Inflammatory macrophage (primary cell): Measurements from ENCODE around the gene ADAM12.

Experiments used
- DNase-seq, 2 donors: peaks; one replicate each; pipeline ENCODE4 v3.0.0-alpha.2; 2020 to 2022

Gene ADAM12

GRCh38 chr10:126109893-126110292 lies 278.4 kb downstream of the ADAM12 start:
- no peak for DNase-seq

- DNase-seq: peak in 1 of 2 donors; percentile 43
These were observed 279.6 kb downstream of the ADAM12 start for GRCh38 chr10:126108693-126109092.

DNA sequence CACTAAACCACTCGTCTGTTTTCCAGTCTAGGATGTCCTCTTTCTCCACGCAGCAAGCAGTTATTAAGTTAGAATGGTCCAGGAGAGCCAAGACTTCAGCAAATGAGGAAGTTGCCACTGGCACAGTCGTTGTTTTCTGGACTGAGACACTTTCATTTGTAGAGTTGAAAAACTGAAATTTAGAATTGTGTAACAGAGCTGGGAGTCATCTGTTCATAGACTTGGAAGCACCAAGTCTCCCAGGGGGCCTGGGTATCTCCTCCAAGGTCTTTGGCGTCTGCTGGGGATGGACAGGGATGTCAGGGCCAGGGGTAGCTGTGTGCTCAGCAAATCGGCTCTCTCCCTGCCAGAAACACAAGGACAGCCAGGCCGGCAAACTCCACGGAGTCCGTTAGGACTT lies 283.5 kb downstream of the ADAM12 start:
- peak; percentile 57 to 79 for DNase-seq

DNA sequence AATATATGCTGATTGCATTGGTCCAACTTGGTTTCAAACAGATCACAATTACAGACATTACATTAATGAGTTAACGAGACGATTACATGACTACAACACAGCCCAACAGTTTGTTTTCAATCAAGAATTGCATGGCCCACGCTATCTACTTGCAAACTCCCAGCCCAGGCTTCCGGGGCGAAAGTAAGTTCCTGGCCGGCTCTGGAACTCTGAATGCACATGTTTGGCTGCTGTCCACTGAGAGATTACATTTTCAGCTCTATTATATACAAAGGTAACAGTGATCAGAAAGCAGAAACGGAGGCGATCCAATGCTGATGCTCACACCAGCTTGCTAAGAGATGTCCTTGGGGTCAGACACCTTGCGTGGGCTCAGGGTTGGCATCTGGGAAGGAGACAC lies 285.6 kb downstream of the ADAM12 start:
- DNase-seq: no peak

DNA sequence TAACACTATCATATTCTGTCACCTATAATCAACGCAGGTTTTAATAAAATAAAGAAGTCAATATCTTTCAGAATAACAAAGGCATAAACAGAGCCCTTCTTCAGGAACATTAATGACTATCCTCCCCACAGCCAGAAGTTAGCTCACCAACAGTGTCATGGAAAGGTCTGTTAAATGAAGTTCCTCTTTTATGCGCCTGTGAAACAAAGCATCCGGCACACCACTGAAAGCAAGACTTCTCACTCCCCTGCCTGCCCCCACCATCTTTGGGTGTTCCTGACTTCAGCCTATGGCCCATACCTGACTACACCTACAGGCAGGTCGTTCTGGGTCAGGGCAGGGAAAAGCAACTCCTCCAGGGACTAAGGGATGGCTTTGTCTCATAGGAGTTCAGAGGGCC lies 286.5 kb downstream of the ADAM12 start:
- DNase-seq: peak; percentile 71

DNA sequence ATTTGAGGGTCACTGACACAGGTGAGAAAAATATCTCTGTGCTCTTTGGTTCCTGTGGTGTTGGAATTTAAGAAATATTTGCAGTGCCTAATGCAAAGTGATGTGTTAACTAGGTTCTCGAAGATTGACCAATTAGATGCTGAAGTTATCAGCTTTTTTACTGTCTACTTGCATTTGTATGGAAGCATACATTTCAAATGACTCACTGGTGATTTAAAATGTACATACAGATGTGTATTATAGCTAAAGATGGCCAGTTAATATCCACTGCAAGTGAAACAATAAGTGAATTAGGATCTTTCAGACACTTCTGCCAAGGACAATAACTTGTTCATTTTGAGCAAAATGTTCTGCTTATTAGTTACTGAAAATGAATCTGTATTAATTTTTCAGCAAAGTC lies 287.0 kb downstream of the ADAM12 start:
- DNase-seq: no peak

GRCh38 chr10:126099366-126099765 lies 288.9 kb downstream of the ADAM12 start:
- DNase-seq: no peak

DNA sequence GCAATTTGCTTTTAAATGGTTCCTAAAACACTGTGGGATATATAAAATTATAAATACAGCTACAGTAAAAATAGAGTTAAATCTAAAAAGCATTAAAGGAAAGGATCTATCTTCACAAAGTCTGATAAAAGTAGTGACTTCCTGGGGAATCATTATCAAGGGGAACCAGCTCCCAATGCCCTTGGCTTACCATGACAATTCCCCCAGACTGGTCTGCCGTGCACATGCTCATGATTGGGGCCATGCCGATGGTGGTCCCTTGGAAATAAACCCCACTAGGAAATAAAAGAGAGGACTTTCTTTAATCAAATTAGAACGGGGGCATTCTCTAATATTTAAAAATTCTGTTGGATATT lies 290.1 kb downstream of the ADAM12 start:
- no peak for DNase-seq

DNA sequence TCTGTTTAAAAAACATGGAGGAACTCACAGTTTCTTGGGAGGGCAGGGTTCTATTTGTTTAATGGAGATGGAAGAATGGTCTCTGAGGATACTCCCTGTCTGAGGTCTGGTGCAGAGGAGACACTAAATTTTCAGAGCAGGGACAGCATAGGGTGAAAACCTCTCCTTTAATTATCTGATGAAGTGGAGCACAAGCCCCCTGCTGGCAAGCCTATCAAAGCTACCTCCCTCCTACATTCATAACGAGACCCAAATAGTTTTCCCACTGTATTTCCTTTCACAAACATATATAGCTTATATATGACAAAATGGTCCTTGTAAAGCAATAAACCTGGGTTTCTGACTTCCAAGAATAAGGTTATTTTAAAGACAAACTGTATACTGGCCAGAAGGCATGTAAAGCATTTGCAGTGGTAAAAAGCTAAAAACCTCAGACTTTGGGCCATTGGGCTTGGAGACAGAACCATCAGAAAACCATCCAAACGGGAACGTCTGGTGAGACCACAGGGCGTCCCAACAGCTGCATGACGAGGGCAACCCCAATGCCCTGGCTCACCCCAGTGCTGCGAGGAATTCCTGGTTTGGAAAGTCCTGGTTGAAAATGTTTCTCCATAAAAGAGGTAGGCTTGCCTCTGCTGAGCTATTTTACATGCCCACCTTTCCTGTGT lies 290.6 kb downstream of the ADAM12 start:
- no peak for DNase-seq

DNA sequence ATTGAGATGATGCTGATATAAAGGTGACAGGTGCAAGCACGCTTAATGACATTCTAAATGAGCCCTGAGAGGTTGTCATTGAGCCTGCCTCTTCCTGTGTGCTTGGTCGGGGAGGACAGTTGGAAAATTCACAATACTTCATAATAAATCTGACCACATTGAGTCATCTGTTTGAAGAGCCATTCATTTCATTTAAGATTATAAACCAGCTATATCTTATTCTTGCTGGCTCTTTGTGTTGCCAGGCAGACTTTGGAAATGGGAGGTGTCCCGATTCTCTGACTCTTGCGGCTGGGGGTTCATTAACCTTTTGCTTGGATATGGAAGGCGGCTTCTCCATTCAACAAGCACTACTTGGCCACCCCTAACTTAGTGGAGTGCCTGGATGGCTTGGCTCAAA lies 293.7 kb downstream of the ADAM12 start:
- no peak for DNase-seq

DNA sequence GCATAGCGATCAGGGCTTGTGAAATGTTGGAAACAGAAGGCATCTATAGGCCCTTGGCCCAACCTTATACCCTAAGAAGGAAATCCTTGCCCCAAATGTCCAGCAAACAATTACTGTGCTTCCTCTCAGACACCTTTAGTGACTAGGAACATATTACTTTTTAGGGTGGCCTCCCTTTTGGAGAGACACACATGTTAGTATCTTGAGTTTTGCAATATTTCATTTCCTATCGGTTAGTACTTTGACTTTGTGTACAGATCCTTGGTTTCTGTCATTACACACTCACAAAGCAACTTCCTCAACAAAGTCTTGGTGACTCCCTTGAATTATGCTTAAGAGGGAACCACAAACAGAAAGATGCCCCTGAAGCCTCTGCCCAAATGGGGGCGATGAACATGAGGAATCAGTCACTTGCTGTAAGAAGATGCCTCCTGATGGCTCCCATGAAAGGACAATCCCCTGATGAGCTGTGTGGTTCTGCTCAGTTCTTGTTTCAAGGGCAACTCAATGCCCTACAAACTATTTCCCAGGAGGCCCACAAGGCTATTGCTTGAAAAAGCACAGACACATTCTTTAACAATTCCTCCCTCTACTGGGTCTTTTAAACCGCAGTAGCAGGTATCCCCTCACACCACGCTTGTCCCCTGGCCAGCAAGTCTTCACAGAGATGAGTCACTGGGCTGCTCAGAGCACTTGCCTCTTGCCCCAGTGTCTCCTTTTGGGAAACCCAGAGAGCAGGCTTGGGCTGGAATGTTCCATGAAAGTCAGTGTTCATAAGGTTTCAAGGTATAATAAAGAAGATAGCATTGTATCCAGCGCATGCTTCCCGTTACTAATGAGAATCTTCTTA lies 295.7 kb downstream of the ADAM12 start:
- peak; percentile 64 to 68 for DNase-seq

GRCh38 chr10:126090911-126091728 lies 297.2 kb downstream of the ADAM12 start:
- DNase-seq: no peak

GRCh38 chr10:126090443-126090842 lies 297.8 kb downstream of the ADAM12 start:
- no peak for DNase-seq

GRCh38 chr10:126087796-126088505 lies 300.3 kb downstream of the ADAM12 start:
- peak in 1 of 2 donors; percentile 27 for DNase-seq

DNA sequence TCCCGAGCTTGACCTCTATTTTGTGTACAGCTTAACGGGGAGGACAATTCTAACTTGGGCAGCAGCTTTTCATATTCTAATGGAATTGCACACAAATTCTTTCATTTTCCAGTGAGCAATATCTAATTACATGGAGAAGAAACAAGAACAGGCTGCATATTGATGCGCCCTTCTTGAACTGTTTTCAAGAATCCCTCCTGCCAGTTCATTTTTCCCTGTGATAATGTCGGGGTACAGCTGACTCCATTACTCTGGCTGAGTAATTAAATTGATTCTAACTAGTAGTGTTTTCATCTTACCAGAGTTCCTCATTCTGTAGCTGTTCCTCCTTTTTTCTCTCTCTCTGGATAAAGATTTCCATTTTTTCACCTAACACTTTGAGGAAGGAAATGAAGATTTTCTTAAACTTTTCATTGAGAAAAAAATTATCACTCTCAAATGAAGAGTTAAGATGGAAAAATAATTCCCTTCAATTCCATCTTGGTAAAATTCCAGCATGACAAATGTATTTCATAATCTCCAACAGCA lies 301.1 kb downstream of the ADAM12 start:
- DNase-seq: peak in 1 of 2 donors; percentile 29

GRCh38 chr10:126085806-126086205 lies 302.5 kb downstream of the ADAM12 start:
- DNase-seq: peak; percentile 70

DNA sequence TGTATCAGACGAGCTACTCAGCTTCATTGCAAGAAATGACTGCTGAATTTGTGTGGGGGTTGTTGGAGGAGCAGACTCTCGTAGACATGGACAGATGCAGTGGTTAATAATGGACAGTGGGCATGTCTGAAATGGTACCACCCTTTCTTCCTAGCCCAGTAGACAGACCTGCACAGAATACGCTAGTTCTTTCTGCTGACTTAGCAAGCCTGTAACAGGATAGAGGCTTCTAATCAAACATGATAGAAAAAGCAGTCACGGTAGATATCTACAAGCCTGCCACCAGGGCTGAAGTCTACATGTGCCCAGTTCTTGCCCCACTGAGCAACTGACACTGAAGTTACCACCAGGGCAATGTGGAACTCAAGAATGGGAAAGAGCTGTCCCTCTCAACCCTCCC lies 303.9 kb downstream of the ADAM12 start:
- no peak for DNase-seq

DNA sequence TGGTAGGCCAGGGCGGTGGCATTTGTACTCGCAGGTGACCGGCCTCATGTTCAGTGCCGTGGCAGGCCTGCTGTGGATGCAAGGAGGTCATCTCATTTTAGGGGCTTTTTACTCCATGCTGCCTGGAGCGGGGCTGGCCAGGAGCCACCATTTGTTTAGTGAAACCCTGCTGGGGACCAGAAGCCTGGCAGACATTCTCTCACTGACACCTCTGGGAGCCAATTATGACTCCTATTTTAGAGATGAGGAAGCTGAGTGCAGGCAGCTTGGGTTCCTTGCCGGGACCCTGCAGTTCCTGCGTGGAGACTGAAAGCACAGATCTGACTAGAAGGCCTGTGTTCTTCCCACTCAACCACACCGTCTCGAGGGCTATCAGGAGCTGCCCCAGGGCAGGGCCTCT lies 305.3 kb downstream of the ADAM12 start:
- DNase-seq: no peak

DNA sequence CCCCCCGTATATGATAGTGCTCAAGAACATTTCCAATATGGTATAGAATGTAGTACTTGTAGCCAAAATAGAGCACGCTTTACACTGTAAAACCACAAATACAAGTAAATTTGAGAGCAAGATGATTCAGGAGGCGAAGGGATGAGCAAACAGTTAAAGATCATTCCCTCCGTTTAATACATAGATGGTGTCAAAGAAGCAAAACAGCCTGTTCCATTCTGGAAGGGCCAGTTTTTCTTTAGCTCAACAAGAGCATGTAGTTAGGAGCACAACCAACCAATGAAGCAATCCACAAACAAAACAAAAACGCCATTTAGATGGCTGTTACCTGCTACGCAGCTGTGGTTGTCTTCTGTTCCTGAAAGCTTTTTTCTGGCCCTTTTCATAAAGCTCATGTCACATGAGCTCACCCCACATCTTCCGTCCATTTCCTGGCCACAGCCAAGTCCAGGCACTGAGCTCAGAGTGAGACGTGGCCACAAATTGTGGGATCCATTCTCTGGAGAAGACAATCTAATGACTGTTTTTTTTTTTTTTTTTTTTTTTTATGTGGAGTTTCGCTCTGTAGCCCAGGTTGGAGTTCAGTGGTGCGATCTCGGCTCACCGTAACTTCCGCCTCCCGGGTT lies 306.3 kb downstream of the ADAM12 start:
- DNase-seq: no peak

- DNase-seq: no peak
These were observed 307.3 kb downstream of the ADAM12 start for GRCh38 chr10:126080879-126081411.

GRCh38 chr10:126080291-126080825 lies 307.9 kb downstream of the ADAM12 start:
- no peak for DNase-seq
